Measurements from ENCODE around the gene ADAMTSL1. TPM values are rescaled to one million over a fixed set of nuclear protein-coding genes. Genes with fewer than 3 reads are reported as not detected.

Gene ADAMTSL1
- total RNA-seq, 3 donors from 2014 or later, result 3.6 to 7.5 (median 4.2) TPM

DNA sequence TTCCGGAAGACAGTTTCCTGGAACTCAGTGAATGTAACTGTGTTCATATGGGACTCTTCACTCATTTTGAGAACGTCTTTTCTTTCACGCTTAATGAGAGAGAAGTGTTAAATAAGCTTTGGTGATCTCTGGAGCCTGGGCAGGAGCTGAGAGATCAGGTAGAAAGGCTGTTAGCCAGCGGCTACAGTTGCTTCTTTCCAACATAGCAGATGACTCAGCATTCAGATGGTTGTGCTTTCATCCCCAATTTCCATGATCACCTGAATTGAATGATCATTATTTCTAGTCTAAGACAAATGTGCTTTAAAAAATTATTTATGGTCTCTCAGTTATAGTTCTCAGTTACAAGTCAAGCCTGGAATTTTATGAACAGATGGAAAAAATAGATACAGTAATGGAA, 234.5 kb downstream of the ADAMTSL1 start:
- Histone ChIP-seq H3K36me3 (no peaks in the 10 kb centered on the region), H3K4me1 (no peaks in the 10 kb centered on the region), H3K9me3 (no peaks in the 10 kb centered on the region), H3K27ac (no peak overlapping the region), H3K4me3 (no peak overlapping the region), H3K27me3 (no peaks in the 10 kb centered on the region)
- TF ChIP-seq POLR2AphosphoS5 (IDR thresholded peaks at IDR 0.05) (no peak), POLR2A (IDR thresholded peaks at IDR 0.05) (no peak)
- TF ChIP-seq, protein P1, sequence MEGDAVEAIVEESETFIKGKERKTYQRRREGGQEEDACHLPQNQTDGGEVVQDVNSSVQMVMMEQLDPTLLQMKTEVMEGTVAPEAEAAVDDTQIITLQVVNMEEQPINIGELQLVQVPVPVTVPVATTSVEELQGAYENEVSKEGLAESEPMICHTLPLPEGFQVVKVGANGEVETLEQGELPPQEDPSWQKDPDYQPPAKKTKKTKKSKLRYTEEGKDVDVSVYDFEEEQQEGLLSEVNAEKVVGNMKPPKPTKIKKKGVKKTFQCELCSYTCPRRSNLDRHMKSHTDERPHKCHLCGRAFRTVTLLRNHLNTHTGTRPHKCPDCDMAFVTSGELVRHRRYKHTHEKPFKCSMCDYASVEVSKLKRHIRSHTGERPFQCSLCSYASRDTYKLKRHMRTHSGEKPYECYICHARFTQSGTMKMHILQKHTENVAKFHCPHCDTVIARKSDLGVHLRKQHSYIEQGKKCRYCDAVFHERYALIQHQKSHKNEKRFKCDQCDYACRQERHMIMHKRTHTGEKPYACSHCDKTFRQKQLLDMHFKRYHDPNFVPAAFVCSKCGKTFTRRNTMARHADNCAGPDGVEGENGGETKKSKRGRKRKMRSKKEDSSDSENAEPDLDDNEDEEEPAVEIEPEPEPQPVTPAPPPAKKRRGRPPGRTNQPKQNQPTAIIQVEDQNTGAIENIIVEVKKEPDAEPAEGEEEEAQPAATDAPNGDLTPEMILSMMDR (IDR thresholded peaks at IDR 0.05), result no peak
- intact Hi-C loops (cut with DNase I; ENCODE audit: low total_unique reads), result no loop called here
- DNase-seq (ENCODE audit: low spot score in 2 of 2), result no peak

DNA sequence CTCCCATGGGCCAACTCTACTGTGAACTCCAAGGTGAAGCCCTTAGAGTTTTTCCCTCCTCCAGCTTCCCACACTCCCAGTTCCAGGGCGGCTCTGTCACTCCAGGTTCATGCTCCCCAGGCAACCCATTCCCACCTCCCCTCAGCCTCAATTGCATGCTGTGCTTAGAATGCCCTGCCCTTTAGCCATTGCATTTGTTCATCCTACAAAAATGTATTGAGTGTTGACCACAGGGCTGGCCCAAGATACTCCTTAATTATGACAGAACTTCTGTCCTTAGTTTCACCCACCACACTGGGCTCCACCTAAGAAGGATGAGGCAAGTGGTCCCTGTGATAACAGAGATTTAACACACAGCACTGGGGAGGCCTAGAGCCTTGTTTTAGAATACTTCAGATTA, 236.1 kb downstream of the ADAMTSL1 start:
- Histone ChIP-seq H3K27me3 (no peaks in the 10 kb centered on the region), H3K4me3 (no peak overlapping the region), H3K27ac (no peak overlapping the region), H3K9me3 (no peaks in the 10 kb centered on the region), H3K4me1 (no peaks in the 10 kb centered on the region), H3K36me3 (no peaks in the 10 kb centered on the region)
- TF ChIP-seq, protein P1 (IDR thresholded peaks at IDR 0.05), result no peak
- TF ChIP-seq POLR2AphosphoS5 (IDR thresholded peaks at IDR 0.05) (no peak), POLR2A (IDR thresholded peaks at IDR 0.05) (no peak)
- DNase-seq (ENCODE audit: low spot score in 2 of 2), result no peak
- intact Hi-C loops (cut with DNase I; ENCODE audit: low total_unique reads), result no loop called here

DNA sequence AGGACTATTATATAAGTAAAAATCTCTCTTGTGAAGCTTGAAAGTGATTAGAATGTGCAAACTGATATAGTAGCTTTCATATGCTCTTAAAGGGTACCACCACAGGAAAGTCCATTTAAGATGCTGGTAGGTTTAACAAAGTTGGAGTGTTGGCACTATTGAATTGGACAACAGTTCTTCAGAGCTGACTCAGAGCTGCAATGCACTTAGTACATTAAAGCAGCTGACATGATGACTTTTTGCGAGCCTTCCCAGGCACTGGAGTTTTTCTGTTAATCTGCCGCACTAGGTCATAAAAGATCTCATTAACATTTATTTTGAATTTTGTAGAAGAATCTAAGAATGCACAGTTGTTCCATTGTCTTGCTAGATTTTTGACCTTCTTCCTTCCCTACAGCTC, 243.8 kb downstream of the ADAMTSL1 start:
- intact Hi-C loops (cut with DNase I; ENCODE audit: low total_unique reads), result no loop called here
- H3K9me3 ChIP-seq, result no peaks in the 10 kb centered on the region
- H3K4me3 ChIP-seq, result no peak overlapping the region
- DNase-seq (ENCODE audit: low spot score in 2 of 2), result no peak
- H3K36me3 ChIP-seq, result no peaks in the 10 kb centered on the region
- no peak for TF ChIP-seq POLR2A (IDR thresholded peaks at IDR 0.05)
- TF ChIP-seq, protein P1 (IDR thresholded peaks at IDR 0.05), result no peak
- no peak for TF ChIP-seq POLR2AphosphoS5 (IDR thresholded peaks at IDR 0.05)
- no peaks in the 10 kb centered on the region for H3K27me3 ChIP-seq
- H3K4me1 ChIP-seq, result no peaks in the 10 kb centered on the region
- H3K27ac ChIP-seq, result no peak overlapping the region

DNA sequence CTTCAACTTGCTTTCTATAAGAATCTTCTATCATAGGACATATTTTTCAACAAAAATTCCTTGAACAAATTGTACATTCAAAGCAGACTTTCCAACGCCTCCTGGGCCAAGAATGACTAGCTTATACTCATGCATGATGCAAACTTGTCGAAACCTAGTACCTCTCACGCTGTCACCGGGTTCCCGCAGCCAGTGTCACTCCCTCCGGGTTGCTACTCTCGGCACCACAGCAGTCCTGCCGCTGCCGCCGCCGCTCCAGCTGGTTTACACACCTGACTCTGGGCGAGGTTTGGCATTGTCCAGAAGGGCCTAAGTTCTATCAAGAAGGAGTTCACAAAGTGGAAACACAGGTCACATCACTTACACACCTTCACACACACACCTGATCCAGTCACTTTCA, 244.4 kb downstream of the ADAMTSL1 start:
- no peak overlapping the region for H3K4me3 ChIP-seq
- H3K9me3 ChIP-seq, result no peaks in the 10 kb centered on the region
- H3K27me3 ChIP-seq, result no peaks in the 10 kb centered on the region
- TF ChIP-seq, protein P1 (IDR thresholded peaks at IDR 0.05), result no peak
- no peak for TF ChIP-seq POLR2AphosphoS5 (IDR thresholded peaks at IDR 0.05)
- TF ChIP-seq POLR2A (IDR thresholded peaks at IDR 0.05), result no peak
- H3K27ac ChIP-seq, result no peak overlapping the region
- H3K4me1 ChIP-seq, result no peaks in the 10 kb centered on the region
- no peaks in the 10 kb centered on the region for H3K36me3 ChIP-seq
- DNase-seq (ENCODE audit: low spot score in 2 of 2), result no peak
- intact Hi-C loops (cut with DNase I; ENCODE audit: low total_unique reads), result no loop called here

DNA sequence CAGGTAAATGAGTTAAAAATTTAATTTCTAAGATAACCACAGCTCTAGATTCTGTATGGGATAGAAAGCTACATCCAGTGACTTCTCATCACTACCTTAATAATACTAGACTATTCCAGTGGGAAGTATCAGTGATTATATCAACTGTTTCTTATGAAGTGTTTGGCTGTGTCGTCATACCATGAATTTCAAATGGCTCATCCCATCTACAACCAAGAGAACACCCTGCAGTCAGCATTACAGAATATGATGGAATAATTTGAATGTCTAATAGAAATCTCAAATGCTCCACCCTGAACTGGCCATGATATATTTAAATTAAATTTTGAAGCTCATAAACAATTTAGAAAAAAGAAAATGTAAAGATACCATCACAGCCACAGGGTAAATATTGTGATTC, 245.0 kb downstream of the ADAMTSL1 start:
- Histone ChIP-seq H3K27me3 (no peaks in the 10 kb centered on the region), H3K4me1 (no peaks in the 10 kb centered on the region), H3K4me3 (no peak overlapping the region), H3K36me3 (no peaks in the 10 kb centered on the region), H3K27ac (no peak overlapping the region), H3K9me3 (no peaks in the 10 kb centered on the region)
- TF ChIP-seq, protein P1 (IDR thresholded peaks at IDR 0.05), result no peak
- no peak for TF ChIP-seq POLR2AphosphoS5 (IDR thresholded peaks at IDR 0.05)
- TF ChIP-seq POLR2A (IDR thresholded peaks at IDR 0.05), result no peak
- DNase-seq (ENCODE audit: low spot score in 2 of 2), result no peak
- intact Hi-C loops (cut with DNase I; ENCODE audit: low total_unique reads), result no loop called here
